NCI-H2227 (cell line): ENCODE data around the gene RAB3C.

ENCODE experiments used
- DNase-seq: peaks from one replicate; lab custom pipeline; 2025; ENCODE audit not compliant: unreplicated experiment; lab: John Stamatoyannopoulos, UW

RAB3C gene

GRCh38 chr5:58765058-58765457 is 182.2 kb downstream of the RAB3C start:
- DNase-seq, result no peak

- DNase-seq, result no peak
Measured at GRCh38 chr5:58767104-58767503, 184.2 kb downstream of the RAB3C start.

GRCh38 chr5:58770136-58770535 is 187.3 kb downstream of the RAB3C start:
- DNase-seq, result no peak

GRCh38 chr5:58771796-58772195 is 188.9 kb downstream of the RAB3C start:
- DNase-seq, result no peak

GRCh38 chr5:58773744-58774441 is 191.0 kb downstream of the RAB3C start:
- no peak for DNase-seq

GRCh38 chr5:58774937-58775336 is 192.1 kb downstream of the RAB3C start:
- no peak for DNase-seq

GRCh38 chr5:58775701-58776262 is 192.9 kb downstream of the RAB3C start:
- DNase-seq, result no peak

GRCh38 chr5:58776559-58776958 is 193.7 kb downstream of the RAB3C start:
- no peak for DNase-seq

GRCh38 chr5:58778888-58779287 is 196.0 kb downstream of the RAB3C start:
- no peak for DNase-seq

GRCh38 chr5:58786035-58786434 is 203.2 kb downstream of the RAB3C start:
- DNase-seq, result no peak

GRCh38 chr5:58786711-58787303 is 203.9 kb downstream of the RAB3C start:
- no peak for DNase-seq

- DNase-seq, result peak; percentile 61
Measured at GRCh38 chr5:58787987-58788386, 205.1 kb downstream of the RAB3C start.

GRCh38 chr5:58793888-58794657 is 211.2 kb downstream of the RAB3C start:
- DNase-seq, result peak; percentile 16

GRCh38 chr5:58794875-58795274 is 212.0 kb downstream of the RAB3C start:
- DNase-seq, result no peak

GRCh38 chr5:58795327-58795726 is 212.5 kb downstream of the RAB3C start:
- DNase-seq, result no peak

GRCh38 chr5:58797021-58797420 is 214.1 kb downstream of the RAB3C start:
- no peak for DNase-seq

GRCh38 chr5:58800356-58800755 is 217.5 kb downstream of the RAB3C start:
- peak; percentile 11 for DNase-seq

- DNase-seq, result no peak
Measured at GRCh38 chr5:58800861-58801540, 218.1 kb downstream of the RAB3C start.

GRCh38 chr5:58803056-58803455 is 220.2 kb downstream of the RAB3C start:
- no peak for DNase-seq

- DNase-seq, result no peak
Measured at GRCh38 chr5:58804291-58804690, 221.4 kb downstream of the RAB3C start.

GRCh38 chr5:58810086-58810485 is 227.2 kb downstream of the RAB3C start:
- DNase-seq, result peak; percentile 14
